ENCODE measurements around the gene PCDHB9.
"Not testable (repeated sequence)": the region's sequence is repeated elsewhere in the genome, so short reads cannot be mapped to it uniquely, and the experiment has no call there.

PCDHB9 gene

GRCh38 chr5:141189131-141189530, 2.2 kb downstream of the PCDHB9 start:
- DNase-seq = not testable (repeated sequence)

- DNase-seq = no peak
These were observed 5.3 kb downstream of the PCDHB9 start, which contains the start of gene PCDHB10 for GRCh38 chr5:141192110-141192725. Gene PCDHB10, plus strand, starts transcription at chr5:141192353. Its CDS starts 200 bp downstream, at chr5:141192553.

DNA sequence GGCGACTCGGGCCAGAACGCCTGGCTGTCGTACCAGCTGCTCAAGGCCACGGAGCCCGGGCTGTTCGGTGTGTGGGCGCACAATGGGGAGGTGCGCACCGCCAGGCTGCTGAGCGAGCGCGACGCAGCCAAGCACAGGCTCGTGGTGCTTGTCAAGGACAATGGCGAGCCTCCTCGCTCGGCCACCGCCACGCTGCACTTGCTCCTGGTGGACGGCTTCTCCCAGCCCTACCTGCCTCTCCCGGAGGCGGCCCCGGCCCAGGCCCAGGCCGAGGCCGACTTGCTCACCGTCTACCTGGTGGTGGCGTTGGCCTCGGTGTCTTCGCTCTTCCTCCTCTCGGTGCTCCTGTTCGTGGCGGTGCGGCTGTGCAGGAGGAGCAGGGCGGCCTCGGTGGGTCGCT, 7.4 kb downstream of the PCDHB9 start:
- not testable (repeated sequence) for DNase-seq

- DNase-seq = no peak
These were observed 9.4 kb downstream of the PCDHB9 start for GRCh38 chr5:141196363-141196762.

- DNase-seq = no peak
These were observed 12.6 kb downstream of the PCDHB9 start, which contains the start of gene PCDHB11 for GRCh38 chr5:141199359-141200235. Gene PCDHB11, plus strand, starts transcription at chr5:141199627. Its CDS starts 148 bp downstream, at chr5:141199775.

- DNase-seq = not testable (repeated sequence)
These were observed 14.2 kb downstream of the PCDHB9 start for GRCh38 chr5:141201126-141201525.

- DNase-seq = not testable (repeated sequence)
These were observed 14.7 kb downstream of the PCDHB9 start for GRCh38 chr5:141201646-141202045.

DNA sequence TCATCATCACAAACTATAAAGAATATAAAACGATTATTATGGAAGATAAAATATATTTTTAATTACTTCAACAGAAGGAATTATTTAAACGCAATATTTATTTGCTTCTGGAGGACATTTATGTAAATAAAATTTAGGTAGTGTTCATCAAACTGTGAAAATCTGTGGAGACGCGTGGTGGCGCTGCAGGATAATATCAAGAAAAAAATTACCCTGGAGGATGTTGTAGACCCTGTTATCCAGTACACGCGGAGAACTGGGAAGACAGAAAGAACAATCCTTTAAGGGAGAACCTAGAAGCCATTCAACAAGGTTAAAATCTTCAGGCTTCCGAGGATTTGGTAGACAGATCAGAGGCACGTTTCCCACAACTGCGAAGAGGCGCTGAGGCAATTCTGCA, 21.5 kb downstream of the PCDHB9 start, which contains the start of gene PCDHB12:
PCDHB12 (plus strand) TSS at position 242 of the 400 bp plus-strand sequence. CDS start 189 bp downstream, outside the sequence.
- DNase-seq = no peak

- not testable (repeated sequence) for DNase-seq
These were observed 23.3 kb downstream of the PCDHB9 start for GRCh38 chr5:141210281-141210680.

GRCh38 chr5:141210849-141211248, 23.9 kb downstream of the PCDHB9 start:
- not testable (repeated sequence) for DNase-seq

GRCh38 chr5:141213656-141214339, 26.8 kb downstream of the PCDHB9 start, which contains the start of gene PCDHB13:
Gene PCDHB13, plus strand, starts transcription at chr5:141213919. Its CDS starts 205 bp downstream, at chr5:141214124.
- not testable (repeated sequence) for DNase-seq

DNA sequence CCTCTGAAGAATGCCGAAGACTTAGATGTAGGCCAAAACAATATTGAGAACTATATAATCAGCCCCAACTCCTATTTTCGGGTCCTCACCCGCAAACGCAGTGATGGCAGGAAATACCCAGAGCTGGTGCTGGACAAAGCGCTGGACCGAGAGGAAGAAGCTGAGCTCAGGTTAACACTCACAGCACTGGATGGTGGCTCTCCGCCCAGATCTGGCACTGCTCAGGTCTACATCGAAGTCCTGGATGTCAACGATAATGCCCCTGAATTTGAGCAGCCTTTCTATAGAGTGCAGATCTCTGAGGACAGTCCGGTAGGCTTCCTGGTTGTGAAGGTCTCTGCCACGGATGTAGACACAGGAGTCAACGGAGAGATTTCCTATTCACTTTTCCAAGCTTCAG, 27.6 kb downstream of the PCDHB9 start:
- DNase-seq = not testable (repeated sequence)

- DNase-seq = not testable (repeated sequence)
These were observed 28.5 kb downstream of the PCDHB9 start for GRCh38 chr5:141215504-141215903.

DNA sequence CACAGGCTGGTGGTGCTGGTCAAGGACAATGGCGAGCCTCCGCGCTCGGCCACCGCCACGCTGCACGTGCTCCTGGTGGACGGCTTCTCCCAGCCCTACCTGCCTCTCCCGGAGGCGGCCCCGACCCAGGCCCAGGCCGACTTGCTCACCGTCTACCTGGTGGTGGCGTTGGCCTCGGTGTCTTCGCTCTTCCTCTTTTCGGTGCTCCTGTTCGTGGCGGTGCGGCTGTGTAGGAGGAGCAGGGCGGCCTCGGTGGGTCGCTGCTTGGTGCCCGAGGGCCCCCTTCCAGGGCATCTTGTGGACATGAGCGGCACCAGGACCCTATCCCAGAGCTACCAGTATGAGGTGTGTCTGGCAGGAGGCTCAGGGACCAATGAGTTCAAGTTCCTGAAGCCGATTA, 29.1 kb downstream of the PCDHB9 start:
- DNase-seq = not testable (repeated sequence)

- DNase-seq = no peak
These were observed 36.3 kb downstream of the PCDHB9 start, which contains the start of gene PCDHB14 for GRCh38 chr5:141223112-141223783. Gene PCDHB14, plus strand, starts transcription at chr5:141223343. Its CDS starts 163 bp downstream, at chr5:141223506.

- DNase-seq = not testable (repeated sequence)
These were observed 37.9 kb downstream of the PCDHB9 start for GRCh38 chr5:141224844-141225243.

DNA sequence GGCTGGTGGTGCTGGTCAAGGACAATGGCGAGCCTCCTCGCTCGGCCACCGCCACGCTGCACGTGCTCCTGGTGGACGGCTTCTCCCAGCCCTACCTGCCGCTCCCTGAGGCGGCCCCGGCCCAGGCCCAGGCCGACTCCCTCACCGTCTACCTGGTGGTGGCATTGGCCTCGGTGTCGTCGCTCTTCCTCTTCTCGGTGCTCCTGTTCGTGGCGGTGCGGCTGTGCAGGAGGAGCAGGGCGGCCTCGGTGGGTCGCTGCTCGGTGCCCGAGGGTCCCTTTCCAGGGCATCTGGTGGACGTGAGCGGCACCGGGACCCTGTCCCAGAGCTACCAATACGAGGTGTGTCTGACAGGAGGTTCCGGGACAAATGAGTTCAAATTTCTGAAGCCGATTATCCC, 38.5 kb downstream of the PCDHB9 start:
- DNase-seq = not testable (repeated sequence)

- no peak for DNase-seq
These were observed 47.2 kb downstream of the PCDHB9 start for GRCh38 chr5:141234109-141234667.

- DNase-seq = not testable (repeated sequence)
These were observed 49.0 kb downstream of the PCDHB9 start for GRCh38 chr5:141235922-141236321.

DNA sequence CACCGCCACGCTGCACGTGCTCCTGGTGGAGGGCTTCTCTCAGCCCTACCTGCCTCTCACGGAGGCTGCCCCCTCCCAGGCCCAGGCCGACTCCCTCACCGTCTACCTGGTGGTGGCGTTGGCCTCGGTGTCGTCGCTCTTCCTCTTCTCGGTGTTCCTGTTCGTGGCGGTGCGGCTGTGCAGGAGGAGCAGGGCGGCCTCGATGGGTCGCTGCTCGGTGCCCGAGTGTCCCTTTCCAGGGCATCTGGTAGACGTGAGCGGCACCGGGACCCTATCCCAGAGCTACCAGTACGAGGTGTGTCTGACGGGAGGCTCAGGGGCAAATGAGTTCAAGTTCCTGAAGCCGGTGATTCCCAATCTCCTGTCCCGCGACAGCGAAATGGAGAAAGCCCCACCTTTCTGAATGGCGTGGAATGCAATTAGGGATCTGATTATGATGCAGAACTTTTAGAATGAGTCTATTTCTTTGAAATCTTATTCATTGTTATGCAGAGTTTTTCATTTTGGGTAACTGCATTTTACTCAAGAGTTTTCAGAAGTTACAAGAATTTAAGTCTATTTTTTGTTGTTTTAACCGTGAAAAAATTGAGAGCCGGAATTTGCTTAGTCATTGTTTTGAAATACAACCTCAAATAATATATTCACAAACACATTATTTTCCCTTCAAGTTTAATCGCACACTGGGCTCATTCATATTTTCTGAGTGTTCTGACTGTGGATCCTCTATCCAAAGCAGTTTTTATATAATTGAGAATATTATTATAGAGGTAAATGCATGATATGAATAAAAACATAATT, 49.8 kb downstream of the PCDHB9 start:
- no peak for DNase-seq
